M059J (cell line): ENCODE results near the gene PCDHA3. TPM values are rescaled to one million over a fixed set of nuclear protein-coding genes. Genes with fewer than 3 reads are reported as not detected.
"Not testable (repeated sequence)": the region's sequence is repeated elsewhere in the genome, so short reads cannot be mapped to it uniquely, and the experiment has no call there.

Experiments
- DNase-seq: peaks from one replicate; pipeline ENCODE4 v3.0.0-alpha.2; 2012; ENCODE audit warnings: low read depth
- total RNA-seq: library from RNA; depleted of rRNA; stranded (reverse); fragments of >200 nt; shearing (Covaris generic); gene quantifications from 2 replicates; pipeline ENCODE4 v1.2.3, GENCODE V29; 2014

PCDHA3 gene
- total RNA-seq, 1 experiment from 2014 or later = not detected

GRCh38 chr5:140821375-140822280 lies 20.8 kb downstream of the PCDHA3 start, which contains the start of gene PCDHA5:
Gene PCDHA5, plus strand, starts transcription at chr5:140821613.
- no peak for DNase-seq

GRCh38 chr5:140822281-140822629 lies 21.4 kb downstream of the PCDHA3 start:
- no peak for DNase-seq

GRCh38 chr5:140822969-140823368 lies 22.1 kb downstream of the PCDHA3 start:
- not testable (repeated sequence) for DNase-seq

- DNase-seq = no peak
Measured at GRCh38 chr5:140823475-140823874, 22.6 kb downstream of the PCDHA3 start.

DNA sequence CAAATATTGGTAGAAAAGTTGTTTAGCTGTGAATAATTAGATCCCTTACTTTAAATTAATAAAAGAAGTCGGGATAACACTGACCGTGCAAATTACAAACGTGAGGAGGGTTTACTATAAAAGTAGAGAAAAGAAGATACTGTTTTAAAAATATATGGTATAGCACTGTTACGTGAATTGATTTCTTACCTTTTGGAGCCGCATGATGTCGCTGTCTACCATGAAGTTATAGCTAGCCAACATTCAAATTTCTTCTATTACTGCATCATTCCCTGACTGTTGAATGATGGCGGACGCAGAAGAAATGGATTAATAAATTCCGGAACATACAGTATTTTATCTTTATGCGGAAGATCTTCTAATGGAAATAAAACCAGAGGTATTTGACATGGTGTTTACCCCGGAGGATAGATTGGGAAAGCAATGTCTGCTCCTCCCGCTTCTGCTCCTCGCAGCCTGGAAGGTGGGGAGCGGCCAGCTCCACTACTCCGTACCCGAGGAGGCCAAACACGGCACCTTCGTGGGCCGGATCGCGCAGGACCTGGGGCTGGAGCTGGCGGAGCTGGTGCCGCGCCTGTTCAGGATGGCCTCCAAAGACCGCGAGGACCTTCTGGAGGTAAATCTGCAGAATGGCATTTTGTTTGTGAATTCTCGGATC lies 27.0 kb downstream of the PCDHA3 start, which contains the start of gene PCDHA6:
PCDHA6 (plus strand) TSS at position 257 of the 658 bp plus-strand sequence; CDS start at position 389, 132 bp downstream.
- no peak for DNase-seq

- DNase-seq = no peak
Measured at GRCh38 chr5:140828362-140828737, 27.5 kb downstream of the PCDHA3 start.

DNA sequence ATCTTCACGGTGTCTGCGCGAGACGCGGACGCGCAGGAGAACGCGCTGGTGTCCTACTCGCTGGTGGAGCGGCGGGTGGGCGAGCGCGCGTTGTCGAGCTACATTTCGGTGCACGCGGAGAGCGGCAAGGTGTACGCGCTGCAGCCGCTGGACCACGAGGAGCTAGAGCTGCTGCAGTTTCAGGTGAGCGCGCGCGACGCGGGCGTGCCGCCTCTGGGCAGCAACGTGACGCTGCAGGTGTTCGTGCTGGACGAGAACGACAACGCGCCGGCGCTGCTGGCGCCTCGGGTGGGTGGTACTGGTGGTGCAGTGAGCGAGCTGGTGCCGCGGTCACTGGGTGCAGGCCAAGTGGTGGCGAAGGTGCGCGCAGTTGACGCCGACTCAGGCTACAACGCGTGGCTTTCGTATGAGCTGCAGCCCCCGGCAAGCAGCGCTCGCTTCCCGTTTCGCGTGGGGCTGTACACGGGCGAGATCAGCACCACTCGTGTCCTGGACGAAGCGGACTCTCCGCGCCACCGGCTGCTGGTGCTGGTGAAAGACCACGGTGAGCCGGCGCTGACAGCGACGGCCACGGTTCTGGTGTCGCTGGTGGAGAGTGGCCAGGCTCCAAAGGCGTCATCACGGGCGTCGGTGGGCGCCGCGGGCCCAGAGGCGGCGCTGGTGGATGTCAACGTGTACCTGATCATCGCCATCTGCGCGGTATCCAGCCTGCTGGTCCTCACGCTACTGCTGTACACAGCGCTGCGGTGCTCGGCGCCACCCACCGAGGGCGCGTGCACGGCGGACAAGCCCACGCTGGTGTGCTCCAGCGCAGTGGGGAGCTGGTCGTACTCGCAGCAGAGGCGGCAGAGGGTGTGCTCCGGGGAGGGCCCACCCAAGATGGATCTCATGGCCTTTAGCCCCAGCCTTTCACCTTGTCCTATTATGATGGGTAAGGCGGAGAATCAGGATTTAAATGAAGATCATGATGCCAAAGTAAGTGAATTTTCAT lies 28.9 kb downstream of the PCDHA3 start:
- DNase-seq = not testable (repeated sequence)

DNA sequence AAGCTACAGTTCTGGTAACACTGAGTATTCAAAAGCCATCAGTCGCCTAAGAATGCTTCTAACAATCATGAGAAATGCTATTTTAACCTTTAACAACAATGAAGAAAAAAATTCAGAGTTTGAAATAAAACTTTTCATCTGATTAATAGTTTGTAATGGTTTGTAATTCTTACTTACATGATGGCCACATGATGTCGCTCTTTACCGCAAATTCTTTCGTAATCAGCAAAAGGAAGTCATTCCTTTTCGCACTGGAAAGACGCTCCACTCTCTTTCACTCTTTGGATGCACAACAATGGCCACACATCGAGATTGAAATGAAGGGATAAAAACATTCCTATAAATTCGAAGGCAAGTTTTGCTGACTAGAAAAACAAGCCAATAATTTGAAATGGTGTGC lies 33.1 kb downstream of the PCDHA3 start, which contains the start of gene PCDHA7:
PCDHA7 (plus strand) TSS at position 277 of the 400 bp plus-strand sequence; CDS start at position 392, 115 bp downstream.
- DNase-seq = peak; percentile 8

DNA sequence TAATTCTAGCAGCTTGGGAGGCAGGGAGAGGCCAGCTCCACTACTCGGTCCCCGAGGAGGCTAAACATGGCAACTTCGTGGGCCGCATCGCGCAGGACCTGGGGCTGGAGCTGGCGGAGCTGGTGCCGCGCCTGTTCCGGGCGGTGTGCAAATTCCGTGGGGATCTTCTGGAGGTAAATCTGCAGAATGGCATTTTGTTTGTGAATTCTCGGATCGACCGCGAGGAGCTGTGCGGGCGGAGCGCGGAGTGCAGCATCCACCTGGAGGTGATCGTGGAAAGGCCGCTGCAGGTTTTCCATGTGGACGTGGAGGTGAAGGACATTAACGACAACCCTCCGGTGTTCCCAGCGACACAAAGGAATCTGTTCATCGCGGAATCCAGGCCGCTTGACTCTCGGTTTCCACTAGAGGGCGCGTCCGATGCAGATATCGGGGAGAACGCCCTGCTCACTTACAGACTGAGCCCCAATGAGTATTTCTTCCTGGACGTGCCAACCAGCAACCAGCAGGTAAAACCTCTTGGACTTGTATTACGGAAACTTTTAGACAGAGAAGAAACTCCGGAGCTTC lies 33.7 kb downstream of the PCDHA3 start:
- DNase-seq = not testable (repeated sequence)

DNA sequence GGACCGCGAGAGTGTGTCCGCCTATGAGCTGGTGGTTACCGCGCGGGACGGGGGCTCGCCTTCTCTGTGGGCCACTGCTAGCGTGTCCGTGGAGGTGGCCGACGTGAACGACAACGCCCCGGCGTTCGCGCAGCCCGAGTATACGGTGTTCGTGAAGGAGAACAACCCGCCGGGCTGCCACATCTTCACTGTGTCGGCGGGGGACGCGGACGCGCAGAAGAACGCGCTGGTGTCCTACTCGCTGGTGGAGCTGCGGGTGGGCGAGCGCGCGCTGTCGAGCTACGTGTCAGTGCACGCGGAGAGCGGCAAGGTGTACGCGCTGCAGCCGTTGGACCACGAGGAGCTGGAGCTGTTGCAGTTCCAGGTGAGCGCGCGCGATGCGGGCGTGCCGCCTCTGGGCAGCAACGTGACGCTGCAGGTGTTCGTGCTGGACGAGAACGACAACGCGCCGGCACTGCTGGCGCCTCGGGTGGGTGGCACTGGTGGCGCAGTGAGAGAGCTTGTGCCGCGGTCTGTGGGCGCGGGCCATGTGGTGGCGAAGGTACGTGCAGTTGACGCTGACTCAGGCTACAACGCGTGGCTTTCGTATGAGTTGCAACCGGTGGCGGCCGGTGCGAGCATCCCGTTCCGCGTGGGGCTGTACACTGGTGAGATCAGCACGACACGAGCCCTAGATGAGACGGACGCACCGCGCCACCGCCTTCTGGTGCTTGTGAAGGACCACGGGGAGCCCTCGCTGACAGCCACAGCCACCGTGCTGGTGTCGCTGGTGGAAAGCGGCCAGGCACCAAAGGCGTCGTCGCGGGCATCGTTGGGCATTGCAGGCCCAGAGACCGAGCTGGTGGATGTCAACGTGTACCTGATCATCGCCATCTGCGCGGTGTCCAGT lies 35.0 kb downstream of the PCDHA3 start:
- no peak for DNase-seq

- DNase-seq = no peak
Measured at GRCh38 chr5:140840978-140841962, 40.4 kb downstream of the PCDHA3 start, which contains the start of gene PCDHA8. Gene PCDHA8, plus strand, starts transcription at chr5:140841187. Its CDS starts 135 bp downstream, at chr5:140841322.

- no peak for DNase-seq
Measured at GRCh38 chr5:140842798-140843733, 42.2 kb downstream of the PCDHA3 start.

DNA sequence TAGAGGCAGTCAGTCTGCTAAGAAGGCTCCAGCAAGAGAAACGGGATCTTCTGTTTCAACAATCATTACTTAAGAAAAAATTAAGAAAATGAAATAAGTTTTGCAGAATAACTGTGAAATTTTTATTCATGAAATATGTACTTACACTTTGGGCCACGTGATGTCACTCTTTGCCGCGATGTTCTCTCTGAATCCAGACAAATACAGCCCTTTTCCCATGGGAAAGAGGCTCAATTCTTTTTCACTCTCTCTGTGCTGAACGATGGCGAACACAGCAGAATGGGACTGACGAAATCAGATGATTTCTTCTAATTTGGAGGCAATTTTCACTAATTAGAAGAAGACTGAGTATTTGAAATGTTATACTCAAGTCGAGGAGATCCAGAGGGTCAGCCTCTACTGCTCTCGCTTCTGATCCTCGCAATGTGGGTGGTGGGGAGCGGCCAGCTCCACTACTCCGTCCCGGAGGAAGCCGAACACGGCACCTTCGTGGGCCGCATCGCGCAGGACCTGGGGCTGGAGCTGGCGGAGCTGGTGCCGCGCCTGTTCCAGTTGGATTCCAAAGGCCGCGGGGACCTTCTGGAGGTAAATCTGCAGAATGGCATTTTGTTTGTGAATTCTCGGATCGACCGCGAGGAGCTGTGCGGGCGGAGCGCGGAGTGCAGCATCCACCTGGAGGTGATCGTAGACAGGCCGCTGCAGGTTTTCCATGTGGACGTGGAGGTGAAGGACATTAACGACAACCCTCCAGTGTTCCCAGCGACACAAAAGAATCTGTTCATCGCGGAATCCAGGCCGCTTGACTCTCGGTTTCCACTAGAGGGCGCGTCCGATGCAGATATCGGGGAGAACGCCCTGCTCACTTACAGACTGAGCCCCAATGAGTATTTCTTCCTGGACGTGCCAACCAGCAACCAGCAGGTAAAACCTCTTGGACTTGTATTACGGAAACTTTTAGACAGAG lies 47.6 kb downstream of the PCDHA3 start, which contains the start of gene PCDHA9:
PCDHA9 (plus strand) TSS at position 244 of the 964 bp plus-strand sequence; CDS start at position 358, 114 bp downstream.
- DNase-seq = not testable (repeated sequence)

- DNase-seq = not testable (repeated sequence)
Measured at GRCh38 chr5:140849831-140850634, 49.2 kb downstream of the PCDHA3 start.
